SK-MEL-5 (cell line): Measurements from ENCODE around the gene LSM7. TPM values are rescaled to one million over a fixed set of nuclear protein-coding genes. Genes with fewer than 3 reads are reported as not detected.

Experiments used
- DNase-seq: peaks from one replicate; pipeline ENCODE4 v3.0.0-alpha.2; 2016; ENCODE audit warnings: low read depth, low spot score
- in situ Hi-C: cut with HindIII; loops from 2 replicates; pipeline ENCODE4 v1.10.0; 2016; ENCODE audit warnings: low sequenced_read_pairs, high pct_unique_total_duplicates, low pct_unique_long_range_greater_than_20kb
- total RNA-seq: library from RNA; depleted of rRNA; stranded (reverse); fragments of >200 nt; shearing (Covaris generic); gene quantifications from 2 replicates; pipeline ENCODE4 v1.2.3, GENCODE V29; 2014

Gene LSM7
- total RNA-seq, 1 experiment from 2014 or later, result 128 TPM

GRCh38 chr19:2330632-2331284, 2.4 kb upstream of the LSM7 start:
- in situ Hi-C loops, result no loop called here

DNA sequence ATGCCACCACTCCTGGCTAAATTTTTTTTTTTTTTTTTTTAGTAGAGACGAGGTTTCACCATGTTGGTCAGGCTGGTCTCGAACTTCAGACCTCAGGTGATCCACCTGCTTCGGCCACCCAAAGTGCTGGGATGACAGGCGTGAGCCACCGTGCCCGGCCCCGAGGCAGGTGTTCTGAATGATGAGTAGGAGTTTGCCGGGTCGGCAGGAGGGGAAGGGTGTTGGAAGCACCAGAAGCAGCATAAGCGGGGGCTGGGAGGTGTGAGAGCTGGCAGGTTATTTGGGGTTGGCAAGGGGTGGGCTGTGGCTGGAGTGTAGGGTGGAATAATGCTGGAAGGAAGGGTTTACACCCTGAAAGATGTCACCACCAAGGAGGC, 1.9 kb upstream of the LSM7 start:
- DNase-seq, result no peak
- in situ Hi-C loops, result no loop called here

More at GRCh38 chr19:2330632-2331284, 2.4 kb upstream of the LSM7 start:
- DNase-seq, result no peak

DNA sequence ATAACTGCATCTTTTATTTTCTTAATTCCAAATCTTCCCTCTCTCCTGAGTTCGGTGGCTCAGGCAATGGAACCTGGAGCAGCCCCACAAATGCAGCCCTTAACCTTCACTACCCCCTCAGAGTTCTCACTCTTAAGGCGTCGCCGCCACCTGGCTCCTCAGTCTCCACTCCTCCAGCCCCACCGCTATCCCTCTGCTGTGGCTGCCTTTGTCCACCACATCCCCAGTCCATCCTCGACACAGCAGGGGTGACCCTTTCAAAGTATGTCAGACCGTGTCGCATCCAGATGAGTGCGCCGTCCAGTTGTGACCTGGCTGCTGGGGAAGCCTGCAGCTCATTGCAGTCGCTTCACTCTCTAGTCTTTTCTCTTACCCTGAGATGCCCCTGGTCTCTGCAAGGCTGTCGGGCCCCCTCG, 1.1 kb upstream of the LSM7 start:
- no peak for DNase-seq
- in situ Hi-C loops, result no loop called here

DNA sequence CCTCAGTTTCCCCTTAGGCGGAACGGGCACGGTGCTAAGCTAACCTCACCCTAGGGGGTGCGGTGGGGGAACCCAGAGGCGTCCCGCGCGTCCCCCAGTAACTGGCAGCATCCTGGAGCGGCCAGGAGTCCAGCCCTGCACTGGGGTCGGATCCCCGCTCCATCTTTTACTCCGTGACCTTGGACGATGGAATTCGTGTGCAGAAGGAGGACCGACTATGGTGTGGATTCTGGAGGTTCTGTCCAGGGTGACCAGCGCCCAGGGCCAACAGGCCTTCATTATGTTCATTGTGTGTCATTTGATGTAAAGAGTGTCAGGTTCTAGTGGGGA, 728 bp upstream of the LSM7 start:
- DNase-seq, result no peak
- in situ Hi-C loops, result no loop called here

- DNase-seq, result peak; percentile 80
- in situ Hi-C loops, result no loop called here
Observed at GRCh38 chr19:2327773-2328400, 499 bp downstream of the LSM7 start.

- in situ Hi-C loops, result no loop called here
- DNase-seq, result peak; percentile 32
Observed at GRCh38 chr19:2326699-2327360, 1.6 kb downstream of the LSM7 start.

DNA sequence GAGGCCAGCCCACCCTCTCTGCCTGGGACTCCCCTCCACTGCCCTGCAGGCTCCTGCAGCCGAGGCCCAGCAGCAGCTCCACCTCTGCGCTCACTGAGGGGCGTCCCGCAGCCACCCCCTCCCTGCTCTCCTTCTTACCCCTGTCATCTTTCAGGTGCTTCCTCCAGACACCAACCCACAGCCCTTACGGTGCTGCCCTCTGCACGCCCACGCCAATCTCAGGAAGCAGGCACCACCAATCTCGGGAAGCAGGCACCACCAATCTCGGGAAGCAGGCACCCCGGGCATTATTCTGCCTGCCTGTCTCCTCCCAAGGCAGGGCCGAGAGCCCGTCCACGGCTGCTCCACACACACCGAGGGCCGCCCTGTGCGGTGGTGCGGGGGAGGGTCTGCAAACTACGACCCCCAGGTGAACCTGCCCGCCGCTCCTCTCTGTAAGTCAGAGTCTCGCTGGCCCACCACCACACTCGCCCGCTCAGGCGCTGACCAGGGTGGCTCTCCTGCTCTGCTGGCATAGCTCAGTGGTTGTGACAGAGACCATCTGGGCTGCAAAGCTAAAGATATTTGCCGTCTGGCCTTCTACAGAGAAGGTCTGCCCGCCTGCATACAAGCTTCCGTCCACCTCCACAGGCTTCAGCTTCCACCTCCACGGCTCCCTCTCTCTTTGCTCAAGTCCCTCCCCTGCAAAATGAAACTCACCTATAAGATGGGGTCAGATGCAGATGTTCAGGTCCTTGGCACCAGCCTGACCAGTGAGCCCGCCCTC, 2.9 kb downstream of the LSM7 start:
- in situ Hi-C loops, result no loop called here
- DNase-seq, result no peak

DNA sequence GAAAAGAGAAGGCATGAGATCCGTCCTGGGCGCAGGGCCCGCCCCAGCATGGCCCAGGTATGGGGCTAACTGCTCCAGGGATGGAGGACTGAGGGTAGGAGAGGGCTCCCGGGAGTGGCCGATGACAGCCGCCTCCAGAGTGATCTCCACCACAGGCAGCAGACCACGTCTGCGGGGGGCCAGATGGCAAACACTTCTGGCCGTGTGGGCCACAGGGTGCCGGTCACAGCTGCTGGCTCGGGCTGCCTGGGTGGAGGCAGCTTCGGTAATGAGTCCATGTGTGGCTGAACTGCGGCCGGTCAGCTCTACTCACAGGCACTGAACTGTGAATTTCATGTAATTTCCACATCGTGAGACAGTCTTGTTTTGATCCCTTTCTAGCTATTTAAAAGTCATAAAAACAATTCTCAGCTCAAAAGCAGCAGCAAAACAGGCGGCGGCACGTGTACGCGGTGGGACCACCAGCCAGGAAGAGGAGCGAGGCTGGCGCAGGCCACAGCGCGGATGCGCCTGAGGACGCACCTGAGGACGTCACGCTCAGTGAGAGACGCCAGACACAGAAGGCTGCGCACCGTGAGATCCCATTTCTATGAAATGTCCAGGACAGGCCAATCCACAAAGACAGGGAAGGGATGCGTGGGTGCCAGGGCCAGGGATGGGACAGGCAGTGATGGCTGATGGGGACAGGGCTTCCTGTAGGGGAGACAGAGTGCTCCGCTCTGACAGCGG, 4.0 kb downstream of the LSM7 start:
- no peak for DNase-seq
- in situ Hi-C loops, result no loop called here

- no peak for DNase-seq
- in situ Hi-C loops, result no loop called here
Observed at GRCh38 chr19:2323707-2324106, 4.7 kb downstream of the LSM7 start.

- in situ Hi-C loops, result no loop called here
- DNase-seq, result no peak
Observed at GRCh38 chr19:2321565-2322283, 6.7 kb downstream of the LSM7 start.

DNA sequence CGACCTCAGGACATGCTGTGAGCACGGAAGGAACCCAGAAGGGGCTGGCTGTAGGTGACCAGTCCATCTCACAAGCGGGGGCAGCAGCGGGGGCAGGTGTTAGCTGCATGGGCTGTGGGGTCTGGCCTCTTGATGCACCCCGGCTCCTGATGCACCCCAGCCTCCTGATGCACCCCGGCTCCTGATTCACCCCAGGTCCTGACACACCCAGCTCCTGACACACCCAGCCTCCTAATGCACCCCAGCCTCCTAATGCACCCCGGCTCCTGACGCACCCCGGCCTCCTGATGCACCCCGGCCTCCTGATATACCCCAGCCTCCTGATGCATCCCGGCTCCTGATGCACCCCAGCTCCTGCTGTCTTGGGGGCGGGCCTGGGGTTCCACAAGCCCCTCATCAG, 7.4 kb downstream of the LSM7 start:
- no peak for DNase-seq
- in situ Hi-C loops, result no loop called here

DNA sequence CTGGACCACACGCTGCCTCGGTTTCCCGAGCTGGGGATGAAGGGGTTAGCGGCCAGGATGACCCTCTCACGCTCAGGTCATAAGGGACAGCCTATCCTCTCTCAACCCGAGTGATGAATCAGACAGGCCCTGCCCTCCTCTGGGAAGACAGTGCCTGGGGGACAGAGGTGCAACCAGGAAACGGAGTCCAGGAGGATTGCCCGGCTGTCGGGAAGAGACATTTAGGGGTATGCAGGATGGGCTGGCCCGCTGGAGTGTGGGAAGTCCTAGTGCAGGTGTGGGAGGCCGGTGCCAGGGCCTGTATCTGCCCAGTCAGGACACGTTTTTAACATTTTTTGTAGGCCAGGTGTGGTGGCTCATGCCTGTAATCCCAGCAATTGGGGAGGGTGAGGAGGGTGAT, 8.3 kb downstream of the LSM7 start:
- in situ Hi-C loops, result no loop called here
- DNase-seq, result no peak

DNA sequence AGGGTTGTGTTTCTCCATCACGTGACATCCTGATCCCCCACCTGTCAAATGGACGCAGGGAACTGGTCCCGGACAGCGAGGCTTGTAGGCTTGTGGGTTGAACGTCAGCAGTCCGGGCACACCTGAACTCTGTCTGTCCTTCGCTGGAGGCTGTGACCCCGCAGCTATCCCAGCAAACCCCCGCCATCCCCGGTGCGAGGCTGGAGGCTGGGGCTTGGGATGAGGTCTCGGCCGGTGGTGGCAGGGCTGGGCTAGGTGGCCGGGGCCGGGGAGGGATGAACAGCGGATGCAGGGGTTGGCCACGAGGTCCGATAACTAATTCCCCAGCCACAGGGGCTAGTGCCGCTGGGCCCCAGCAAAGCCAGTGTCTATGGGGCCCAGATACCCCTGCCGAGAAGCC, 8.8 kb downstream of the LSM7 start:
- no peak for DNase-seq
- in situ Hi-C loops, result no loop called here

- no peak for DNase-seq
- in situ Hi-C loops, result no loop called here
Observed at GRCh38 chr19:2318923-2319322, 9.5 kb downstream of the LSM7 start.

GRCh38 chr19:2317756-2318155, 10.6 kb downstream of the LSM7 start:
- DNase-seq, result no peak
- in situ Hi-C loops, result no loop called here

- no peak for DNase-seq
- in situ Hi-C loops, result no loop called here
Observed at GRCh38 chr19:2317300-2317699, 11.1 kb downstream of the LSM7 start.

DNA sequence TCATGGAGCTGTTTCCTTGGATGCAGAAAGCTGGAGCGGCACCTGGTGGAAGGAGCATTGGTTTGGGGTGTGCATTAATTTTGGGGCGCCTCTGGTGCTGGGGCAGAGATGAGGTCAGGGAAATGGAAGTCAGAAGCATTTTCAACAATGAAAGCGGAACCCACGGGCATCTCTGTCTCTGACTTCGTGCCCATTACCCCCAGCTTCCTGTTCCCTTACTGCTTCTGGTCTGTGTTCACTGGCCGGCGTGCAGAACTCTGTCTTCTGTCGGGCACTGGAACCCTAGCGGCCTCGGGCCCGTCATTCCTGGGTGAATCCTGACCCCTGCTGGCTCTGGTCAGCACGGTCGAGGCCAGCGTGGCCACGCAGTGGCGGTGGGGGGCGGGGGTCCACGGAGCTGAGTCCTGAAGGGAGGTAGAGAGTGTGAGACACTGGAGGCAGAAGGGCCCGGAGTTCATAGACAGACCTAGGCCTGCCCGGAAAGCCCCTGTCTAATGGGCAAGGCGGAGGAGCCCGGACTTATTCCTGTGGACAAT, 12.5 kb downstream of the LSM7 start:
- DNase-seq, result peak; percentile 68
- in situ Hi-C loops, result no loop called here
